Measurements from ENCODE around the gene KRTAP10-1. TPM values are rescaled to one million over a fixed set of nuclear protein-coding genes. Genes with fewer than 3 reads are reported as not detected.

Gene KRTAP10-1
- total and polyA plus RNA-seq, 9 of the 15 experiments (the other 6 are each of a cell fraction or from before 2014, with no cell fraction given) = not detected

GRCh38 chr21:44531606-44532564, 8.1 kb downstream of the KRTAP10-1 start:
- no peak overlapping the region for H2AFZ ChIP-seq (ENCODE audit: low read depth, low read length)
- no peak overlapping the region for H3K27ac ChIP-seq (ENCODE audit: extremely low read depth, low read depth, low read length)
- H3K4me2 ChIP-seq (ENCODE audit: insufficient read depth, low read length) = no peak overlapping the region
- FAIRE-seq = no peak
- no peak for ATAC-seq
- H3K9me1 ChIP-seq (ENCODE audit: control insufficient read depth, insufficient read depth, low read length) = no peaks in the 10 kb centered on the region
- H3K79me2 ChIP-seq (ENCODE audit: control insufficient read depth, insufficient read depth, low read length) = no peaks in the 10 kb centered on the region
- in situ Hi-C loops (cut with MboI) = no loop called here
- H3K9me3 ChIP-seq (replicated peaks; ENCODE audit: control insufficient read depth, insufficient read depth, low read depth, low read length) = no peaks in the 10 kb centered on the region; the same call in 1 of the 2 replicates
- CTCF ChIA-PET (ENCODE audit: low intra/inter-chr PET ratio) = no interaction called here
- BruUV-seq (replicated peaks) = no TSS peak
- peaks cover 16% of the 10 kb centered on the region; the same call in 1 of the 2 replicates for H4K20me1 ChIP-seq (replicated peaks; ENCODE audit: control insufficient read depth, insufficient read depth, low read length)
- H3K36me3 ChIP-seq (ENCODE audit: control insufficient read depth, insufficient read depth, low read length) = no peaks in the 10 kb centered on the region
- no peak for DNase-seq (ENCODE audit: extremely low read depth in 1 of 4, low spot score in 3 of 4)
- POLR2A ChIA-PET = interaction anchor here (0.7 to 1.4 kb wide), 3 partner anchors 14 to 25 kb away, joined by 3 read pairs; no protein-coding TSS in a partner anchor
- H3K4me3 ChIP-seq = no peak overlapping the region
- H3K27me3 ChIP-seq (ENCODE audit: control insufficient read depth in 2 of 2, insufficient read depth in 2 of 2, low read length in 2 of 2) = peaks cover 42 to 64% of the 10 kb centered on the region in 2 experiments
- no peak overlapping the region for H3K9ac ChIP-seq (ENCODE audit: insufficient read depth in 1 of 2, low read depth in 2 of 2, low read length in 2 of 2)
- H3K4me1 ChIP-seq (replicated peaks in 1 of 2; ENCODE audit: control insufficient read depth in 2 of 2, insufficient read depth in 2 of 2, low read length in 2 of 2) = peaks cover 0 to 16% of the 10 kb centered on the region in 2 experiments; a peak in 2 of 5 replicates
- intact Hi-C loops (cut with micrococcal nuclease) = no loop called here
- whole genome bisulfite sequencing (ENCODE audit: insufficient coverage, low coverage, missing lambda C conversion rate) = 3% methylated on average over 27 of the region's 30 CpGs
- TF ChIP-seq ZMIZ1 (IDR thresholded peaks at IDR 0.05; ENCODE audit: low read depth in 2 of 2, low read length in 2 of 2) (no peak), BMI1 (IDR thresholded peaks at IDR 0.05; ENCODE audit: low read length) (no peak), MIER1 (IDR thresholded peaks at IDR 0.05; ENCODE audit: low read depth) (no peak), CEBPB (tag; IDR thresholded peaks at IDR 0.05) (no peak), ZNF316 (IDR thresholded peaks at IDR 0.05) (no peak), ILF3 (IDR thresholded peaks at IDR 0.05; ENCODE audit: borderline replicate concordance) (no peak), OTX1 (CRISPR knock-in tag; IDR thresholded peaks at IDR 0.05) (0 out of 2 replicates have a peak, but pooled peaks have one; percentile 20), CBX5 (IDR thresholded peaks at IDR 0.05; ENCODE audit: borderline replicate concordance, low read depth) (no peak), TEAD1 (CRISPR knock-in tag; IDR thresholded peaks at IDR 0.05) (no peak), MAZ (CRISPR knock-in tag; conservative IDR thresholded peaks at IDR 0.05 in 1 of 2, IDR thresholded peaks at IDR 0.05 in 1 of 2) (0 out of 4 replicates have a peak, but pooled peaks of 1 of the 2 experiments have one; percentile 24), SRSF1 (IDR thresholded peaks at IDR 0.05; ENCODE audit: low read depth, low read length) (no peak), RAD51 (IDR thresholded peaks at IDR 0.05; ENCODE audit: borderline replicate concordance, low read depth) (no peak), NFIC (IDR thresholded peaks at IDR 0.05) (peak; percentile 40; the same call in 1 of the 2 replicates), RBM15 (IDR thresholded peaks at IDR 0.05; ENCODE audit: insufficient read depth, low read length) (no peak), PREB (CRISPR knock-in tag; IDR thresholded peaks at IDR 0.05) (no peak)

Data from K562 (cell line).